Measurements from ENCODE around the gene MYCN.

Gene MYCN

DNA sequence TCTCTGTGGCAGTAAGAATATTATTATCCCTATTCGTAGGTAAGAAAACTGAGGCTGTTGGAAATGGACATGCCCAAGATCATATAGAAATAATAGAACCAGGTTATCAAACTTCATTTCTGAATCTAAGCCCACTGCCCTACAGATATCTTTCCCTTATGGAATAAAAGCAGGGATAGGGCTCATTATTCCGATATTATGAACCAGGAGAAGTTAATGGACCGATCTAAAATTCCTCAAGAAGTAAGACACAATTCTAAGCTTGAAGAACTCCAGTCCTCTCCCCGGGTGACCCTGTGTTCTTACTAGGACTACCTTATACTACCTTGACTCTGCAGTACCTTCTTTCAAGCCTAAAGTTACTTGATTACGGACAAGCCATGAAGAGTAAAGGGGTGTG, 8.4 kb upstream of the MYCN start:
- Histone ChIP-seq H3K9ac (ENCODE audit: insufficient read length, low read depth) (no peak overlapping the region), H3K4me1 (ENCODE audit: insufficient read depth, insufficient read length) (no peaks in the 10 kb centered on the region), H3K27me3 (ENCODE audit: insufficient read depth, insufficient read length) (no peaks in the 10 kb centered on the region), H3K4me3 (ENCODE audit: insufficient read length, low read depth) (no peak overlapping the region), H3K9me3 (ENCODE audit: insufficient read depth, low read length) (no peaks in the 10 kb centered on the region), H3K36me3 (ENCODE audit: insufficient read depth, insufficient read length, low read length) (no peaks in the 10 kb centered on the region)
- no peak for DNase-seq (ENCODE audit: low read depth, low spot score)
- TF ChIP-seq SUZ12 (IDR thresholded peaks at IDR 0.05; ENCODE audit: extremely low read depth, insufficient read depth, insufficient read length): no peak
- TF ChIP-seq ZNF274 (IDR thresholded peaks at IDR 0.05; ENCODE audit: low read depth, low read length): no peak
- no peak for TF ChIP-seq YY1 (IDR thresholded peaks at IDR 0.05; ENCODE audit: insufficient read depth, insufficient read length)

DNA sequence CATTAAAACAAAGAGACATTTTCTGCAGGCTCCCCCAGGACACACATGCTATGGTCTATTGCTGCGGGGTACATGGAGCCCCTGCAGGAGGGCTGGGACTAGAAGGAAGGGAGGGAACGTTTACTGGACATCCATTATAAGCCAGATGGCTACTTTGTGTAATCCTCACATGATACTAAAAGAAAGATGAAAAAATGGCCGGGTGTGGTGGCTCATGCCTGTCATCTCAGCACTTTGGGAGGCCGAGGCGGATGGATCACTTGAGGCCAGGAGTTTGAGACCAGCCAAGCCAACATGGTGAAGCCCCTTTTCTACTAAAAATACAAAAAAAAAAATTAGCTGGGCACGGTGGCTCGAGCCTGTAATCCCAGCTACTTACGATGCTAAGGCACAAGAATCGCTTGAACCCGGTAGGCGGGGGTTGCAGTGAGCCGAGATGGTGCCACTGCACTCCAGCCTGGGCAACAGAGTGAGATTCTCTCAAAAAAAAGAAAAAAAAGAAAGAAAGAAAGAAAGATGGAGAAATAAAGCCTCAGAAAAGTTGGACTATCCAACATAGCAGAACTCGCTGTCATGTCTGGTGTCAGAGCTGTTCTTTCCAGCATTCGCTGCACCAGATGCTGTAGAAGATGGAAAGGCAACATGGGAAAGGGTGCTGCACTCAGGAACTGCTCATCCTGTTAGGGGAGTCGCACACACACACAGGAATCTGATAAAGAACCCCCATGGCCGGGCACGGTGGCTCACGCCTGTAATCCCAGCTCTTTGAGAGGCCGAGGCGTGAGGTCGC, 7.8 kb upstream of the MYCN start:
- no peaks in the 10 kb centered on the region for H3K27me3 ChIP-seq (ENCODE audit: insufficient read depth, insufficient read length)
- no peak for DNase-seq (ENCODE audit: low read depth, low spot score)
- TF ChIP-seq ZNF274 (IDR thresholded peaks at IDR 0.05; ENCODE audit: low read depth, low read length): no peak
- no peak for TF ChIP-seq YY1 (IDR thresholded peaks at IDR 0.05; ENCODE audit: insufficient read depth, insufficient read length)
- no peak for TF ChIP-seq SUZ12 (IDR thresholded peaks at IDR 0.05; ENCODE audit: extremely low read depth, insufficient read depth, insufficient read length)
- no peak overlapping the region for H3K9ac ChIP-seq (ENCODE audit: insufficient read length, low read depth)
- no peaks in the 10 kb centered on the region for H3K36me3 ChIP-seq (ENCODE audit: insufficient read depth, insufficient read length, low read length)
- no peaks in the 10 kb centered on the region for H3K4me1 ChIP-seq (ENCODE audit: insufficient read depth, insufficient read length)
- H3K4me3 ChIP-seq (ENCODE audit: insufficient read length, low read depth): no peak overlapping the region
- no peaks in the 10 kb centered on the region for H3K9me3 ChIP-seq (ENCODE audit: insufficient read depth, low read length)

DNA sequence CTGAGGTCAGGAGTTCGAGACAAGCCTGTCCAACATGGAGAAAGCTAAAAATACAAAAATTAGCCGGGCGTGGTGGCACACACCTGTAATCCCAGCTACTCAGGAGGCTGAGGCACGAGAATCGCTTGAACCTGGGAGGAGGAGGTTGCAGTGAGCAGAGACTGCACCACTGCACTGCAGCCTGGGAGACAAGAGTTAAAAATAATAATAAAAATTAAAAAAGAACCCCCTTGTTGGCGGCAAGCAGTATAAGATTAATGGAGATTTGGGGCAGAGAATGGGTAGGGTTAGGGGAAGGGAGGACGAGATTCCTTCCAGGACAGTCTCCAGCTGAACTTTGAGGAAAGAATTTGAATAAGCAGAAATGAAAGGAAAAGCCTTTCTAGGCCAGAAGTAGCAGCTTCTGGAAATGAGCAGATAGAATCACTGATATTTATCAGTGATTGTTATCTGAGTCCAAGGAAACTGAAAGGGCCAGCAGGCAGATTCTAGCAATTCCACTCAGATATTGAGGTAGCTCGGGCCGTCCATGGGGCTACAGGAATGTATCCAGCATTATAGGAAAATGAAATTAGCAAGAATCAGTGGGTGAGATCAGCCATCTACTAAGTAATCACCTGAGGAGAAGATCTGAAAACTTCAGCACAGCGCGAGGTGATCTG, 7.0 kb upstream of the MYCN start:
- Histone ChIP-seq H3K4me1 (ENCODE audit: insufficient read depth, insufficient read length) (no peaks in the 10 kb centered on the region), H3K36me3 (ENCODE audit: insufficient read depth, insufficient read length, low read length) (no peaks in the 10 kb centered on the region), H3K4me3 (ENCODE audit: insufficient read length, low read depth) (no peak overlapping the region), H3K27me3 (ENCODE audit: insufficient read depth, insufficient read length) (no peaks in the 10 kb centered on the region), H3K9me3 (ENCODE audit: insufficient read depth, low read length) (no peaks in the 10 kb centered on the region), H3K9ac (ENCODE audit: insufficient read length, low read depth) (no peak overlapping the region)
- no peak for DNase-seq (ENCODE audit: low read depth, low spot score)
- no peak for TF ChIP-seq ZNF274 (IDR thresholded peaks at IDR 0.05; ENCODE audit: low read depth, low read length)
- TF ChIP-seq SUZ12 (IDR thresholded peaks at IDR 0.05; ENCODE audit: extremely low read depth, insufficient read depth, insufficient read length): no peak
- no peak for TF ChIP-seq YY1 (IDR thresholded peaks at IDR 0.05; ENCODE audit: insufficient read depth, insufficient read length)

DNA sequence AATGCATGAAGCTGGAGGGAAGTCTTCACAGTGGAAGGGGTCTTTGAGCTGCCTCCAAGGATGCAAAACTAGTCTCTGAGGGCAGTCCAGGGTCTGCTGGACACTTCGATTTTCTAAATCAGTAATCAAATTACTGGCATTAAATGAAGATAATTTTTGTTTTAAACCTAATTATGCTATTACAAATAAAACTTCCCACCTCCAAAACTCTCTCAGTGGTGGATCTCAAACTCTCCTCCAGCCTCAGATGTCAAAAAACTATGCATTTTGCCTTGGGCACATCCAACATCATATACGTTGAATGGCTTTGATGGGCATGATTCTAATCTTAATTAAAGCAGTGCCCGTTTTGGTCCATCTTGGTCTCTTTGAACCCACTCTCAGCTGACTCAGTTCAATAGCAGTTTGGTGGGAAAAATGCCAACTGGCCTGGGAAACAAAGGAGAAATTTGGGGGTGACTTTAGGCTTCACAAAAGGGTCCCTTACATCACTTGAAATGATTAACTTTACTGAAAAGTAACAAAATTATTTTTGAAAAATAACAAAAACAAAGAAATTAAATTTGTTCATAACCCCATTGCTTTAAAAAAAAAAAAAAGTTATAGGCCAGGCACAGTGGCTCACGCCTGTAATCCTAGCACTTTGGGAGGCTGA, 5.9 kb upstream of the MYCN start:
- Histone ChIP-seq H3K36me3 (ENCODE audit: insufficient read depth, insufficient read length, low read length) (no peaks in the 10 kb centered on the region), H3K9ac (ENCODE audit: insufficient read length, low read depth) (no peak overlapping the region), H3K27me3 (ENCODE audit: insufficient read depth, insufficient read length) (no peaks in the 10 kb centered on the region), H3K9me3 (ENCODE audit: insufficient read depth, low read length) (no peaks in the 10 kb centered on the region), H3K4me1 (ENCODE audit: insufficient read depth, insufficient read length) (no peaks in the 10 kb centered on the region), H3K4me3 (ENCODE audit: insufficient read length, low read depth) (no peak overlapping the region)
- TF ChIP-seq YY1 (IDR thresholded peaks at IDR 0.05; ENCODE audit: insufficient read depth, insufficient read length) (no peak), SUZ12 (IDR thresholded peaks at IDR 0.05; ENCODE audit: extremely low read depth, insufficient read depth, insufficient read length) (no peak), ZNF274 (IDR thresholded peaks at IDR 0.05; ENCODE audit: low read depth, low read length) (no peak)
- DNase-seq (ENCODE audit: low read depth, low spot score): no peak

DNA sequence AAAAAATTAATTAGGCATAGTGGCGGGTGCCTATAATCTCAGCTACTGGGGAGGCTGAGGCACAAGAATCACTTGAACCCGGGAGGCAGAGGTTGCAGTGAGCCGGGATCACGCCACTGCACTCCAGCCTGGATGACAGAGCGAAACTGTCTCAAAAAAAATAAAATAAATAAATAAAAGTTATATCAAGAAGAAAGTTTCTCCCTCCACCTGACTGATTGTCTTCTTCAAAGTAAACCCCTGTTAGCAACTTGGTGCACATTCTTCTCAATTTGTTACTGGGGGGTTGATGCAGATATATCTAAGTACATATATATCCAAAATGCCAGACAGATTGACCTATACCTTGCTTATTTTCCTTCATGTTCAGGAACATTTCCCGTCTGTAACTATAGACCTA, 5.2 kb upstream of the MYCN start:
- Histone ChIP-seq H3K9me3 (ENCODE audit: insufficient read depth, low read length) (no peaks in the 10 kb centered on the region), H3K4me1 (ENCODE audit: insufficient read depth, insufficient read length) (no peaks in the 10 kb centered on the region), H3K9ac (ENCODE audit: insufficient read length, low read depth) (no peak overlapping the region), H3K4me3 (ENCODE audit: insufficient read length, low read depth) (no peak overlapping the region), H3K36me3 (ENCODE audit: insufficient read depth, insufficient read length, low read length) (no peaks in the 10 kb centered on the region), H3K27me3 (ENCODE audit: insufficient read depth, insufficient read length) (no peaks in the 10 kb centered on the region)
- no peak for DNase-seq (ENCODE audit: low read depth, low spot score)
- no peak for TF ChIP-seq SUZ12 (IDR thresholded peaks at IDR 0.05; ENCODE audit: extremely low read depth, insufficient read depth, insufficient read length)
- no peak for TF ChIP-seq ZNF274 (IDR thresholded peaks at IDR 0.05; ENCODE audit: low read depth, low read length)
- TF ChIP-seq YY1 (IDR thresholded peaks at IDR 0.05; ENCODE audit: insufficient read depth, insufficient read length): no peak

DNA sequence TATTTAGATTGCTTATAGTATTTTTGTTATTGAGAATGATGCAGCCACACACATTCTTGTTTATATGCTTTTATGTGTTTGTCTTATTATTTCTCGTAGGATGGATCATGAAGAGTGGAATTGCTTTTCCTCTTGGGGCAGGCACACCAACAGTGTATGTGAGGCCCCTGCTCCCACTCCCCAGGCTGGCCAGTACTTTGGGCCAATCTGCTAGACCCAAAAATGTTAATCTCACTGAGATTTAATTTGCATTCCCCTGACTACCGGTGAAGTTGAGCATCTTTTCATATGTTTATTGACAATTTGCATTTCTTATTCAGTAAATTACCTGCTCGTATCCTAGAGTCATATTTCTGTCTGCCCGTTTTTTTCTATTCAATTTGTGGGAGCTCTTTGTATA, 4.7 kb upstream of the MYCN start:
- TF ChIP-seq SUZ12 (IDR thresholded peaks at IDR 0.05; ENCODE audit: extremely low read depth, insufficient read depth, insufficient read length) (no peak), ZNF274 (IDR thresholded peaks at IDR 0.05; ENCODE audit: low read depth, low read length) (no peak)
- H3K9me3 ChIP-seq (ENCODE audit: insufficient read depth, low read length): no peaks in the 10 kb centered on the region
- H3K9ac ChIP-seq (ENCODE audit: insufficient read length, low read depth): no peak overlapping the region
- H3K27me3 ChIP-seq (ENCODE audit: insufficient read depth, insufficient read length): no peaks in the 10 kb centered on the region
- no peaks in the 10 kb centered on the region for H3K4me1 ChIP-seq (ENCODE audit: insufficient read depth, insufficient read length)
- H3K4me3 ChIP-seq (ENCODE audit: insufficient read length, low read depth): no peak overlapping the region
- DNase-seq (ENCODE audit: low read depth, low spot score): no peak
- H3K36me3 ChIP-seq (ENCODE audit: insufficient read depth, insufficient read length, low read length): no peaks in the 10 kb centered on the region

All from NT2/D1 (cell line).